T-helper 2 cell treated with Interferon-gamma antibody and Interleukin-4, amounts not matched to agents 5 μg/mL and 100 μg/mL, for 36 hours (primary cell): ENCODE results near the gene ATF3.

Experiments used
- DNase-seq: peaks from one replicate; pipeline ENCODE4 v3.0.0; 2021; ENCODE audit warnings: low spot score
- H3K27ac Mint-ChIP-seq: one replicate; pipeline ENCODE4 v1.8.0; 2021; ENCODE audit warnings: mild to moderate bottlenecking, mixed read lengths
- H3K27me3 Mint-ChIP-seq: one replicate; pipeline ENCODE4 v1.8.0; 2021; ENCODE audit warnings: low read depth, mixed read lengths
- H3K36me3 Mint-ChIP-seq: one replicate; pipeline ENCODE4 v1.8.0; 2021; ENCODE audit warnings: low read depth, mixed read lengths
- H3K4me1 Mint-ChIP-seq: one replicate; pipeline ENCODE4 v1.8.0; 2021; ENCODE audit warnings: low read depth, mixed read lengths
- H3K4me3 Mint-ChIP-seq: one replicate; pipeline ENCODE4 v1.8.0; 2022; ENCODE audit warnings: mild to moderate bottlenecking, moderate library complexity, mixed read lengths
- H3K9me3 Mint-ChIP-seq: one replicate; pipeline ENCODE4 v1.8.0; 2021; ENCODE audit warnings: mixed read lengths

Gene ATF3

DNA sequence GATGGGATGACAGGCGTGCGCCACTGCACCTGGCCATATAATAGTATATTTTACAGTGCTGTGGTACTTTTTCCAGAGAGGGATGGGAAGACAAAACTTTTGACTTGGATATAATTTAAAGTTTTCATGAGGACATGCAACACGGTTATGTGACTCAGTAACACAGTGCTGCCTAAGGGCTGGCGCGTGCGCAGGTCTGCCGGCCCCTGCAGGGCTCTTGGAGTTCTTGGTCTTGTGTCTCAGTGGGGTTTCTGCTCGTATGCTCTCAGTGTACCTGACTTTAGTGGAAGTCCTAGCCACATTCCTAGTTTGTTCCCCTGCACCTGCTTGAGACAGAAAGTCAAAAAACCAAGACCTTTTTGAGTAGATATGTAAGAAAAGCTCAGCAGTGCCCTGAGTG, 27.5 kb upstream of the ATF3 start:
- no peak for DNase-seq
- H3K9me3 Mint-ChIP-seq = no peaks in the 10 kb centered on the region
- peaks cover 24% of the 10 kb centered on the region for H3K27me3 Mint-ChIP-seq
- peaks cover 7% of the 10 kb centered on the region for H3K4me1 Mint-ChIP-seq
- no peak overlapping the region for H3K27ac Mint-ChIP-seq
- H3K4me3 Mint-ChIP-seq = no peak overlapping the region
- no peaks in the 10 kb centered on the region for H3K36me3 Mint-ChIP-seq

DNA sequence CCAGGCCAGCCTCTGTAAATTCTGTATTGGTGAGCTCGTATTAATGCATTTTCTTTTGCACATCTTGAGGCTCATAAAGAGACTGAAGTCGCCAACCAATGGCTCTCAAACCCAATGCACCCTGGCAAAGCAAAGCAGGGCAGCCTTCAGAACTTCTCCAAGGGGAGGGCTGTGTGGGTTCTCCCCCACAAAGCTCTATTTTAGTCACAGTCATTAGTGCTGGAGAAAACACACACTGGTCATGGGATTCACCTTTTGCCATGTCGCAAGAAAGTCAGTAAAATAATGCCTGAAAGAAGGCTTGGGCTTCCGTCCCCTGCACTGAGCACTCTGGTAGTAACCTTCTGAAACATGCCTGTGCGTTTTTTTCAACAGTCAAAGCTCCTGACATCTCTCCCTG, 26.3 kb upstream of the ATF3 start:
- DNase-seq = no peak
- H3K36me3 Mint-ChIP-seq = no peaks in the 10 kb centered on the region
- no peak overlapping the region for H3K27ac Mint-ChIP-seq
- H3K4me1 Mint-ChIP-seq = peaks cover 7% of the 10 kb centered on the region
- H3K9me3 Mint-ChIP-seq = no peaks in the 10 kb centered on the region
- peaks cover 26% of the 10 kb centered on the region for H3K27me3 Mint-ChIP-seq
- no peak overlapping the region for H3K4me3 Mint-ChIP-seq

- Mint-ChIP-seq H3K4me1 (peaks cover 7% of the 10 kb centered on the region), H3K36me3 (no peaks in the 10 kb centered on the region), H3K27ac (no peak overlapping the region), H3K4me3 (no peak overlapping the region), H3K9me3 (no peaks in the 10 kb centered on the region), H3K27me3 (peaks cover 26% of the 10 kb centered on the region)
- no peak for DNase-seq
Observed at GRCh38 chr1:212582808-212583615, 25.5 kb upstream of the ATF3 start.

- H3K9me3 Mint-ChIP-seq = no peaks in the 10 kb centered on the region
- no peak overlapping the region for H3K27ac Mint-ChIP-seq
- H3K4me3 Mint-ChIP-seq = no peak overlapping the region
Observed at GRCh38 chr1:212583643-212584042, 24.9 kb upstream of the ATF3 start.

GRCh38 chr1:212584092-212584886, 24.3 kb upstream of the ATF3 start:
- Mint-ChIP-seq H3K4me3 (no peak overlapping the region), H3K36me3 (no peaks in the 10 kb centered on the region), H3K9me3 (no peaks in the 10 kb centered on the region), H3K27ac (no peak overlapping the region), H3K4me1 (peaks cover 4% of the 10 kb centered on the region), H3K27me3 (peaks cover 24% of the 10 kb centered on the region)
- DNase-seq = no peak

More at GRCh38 chr1:212583643-212584042, 24.9 kb upstream of the ATF3 start:
- Mint-ChIP-seq H3K27me3 (peaks cover 23% of the 10 kb centered on the region), H3K4me1 (peaks cover 4% of the 10 kb centered on the region), H3K36me3 (no peaks in the 10 kb centered on the region)
- no peak for DNase-seq

DNA sequence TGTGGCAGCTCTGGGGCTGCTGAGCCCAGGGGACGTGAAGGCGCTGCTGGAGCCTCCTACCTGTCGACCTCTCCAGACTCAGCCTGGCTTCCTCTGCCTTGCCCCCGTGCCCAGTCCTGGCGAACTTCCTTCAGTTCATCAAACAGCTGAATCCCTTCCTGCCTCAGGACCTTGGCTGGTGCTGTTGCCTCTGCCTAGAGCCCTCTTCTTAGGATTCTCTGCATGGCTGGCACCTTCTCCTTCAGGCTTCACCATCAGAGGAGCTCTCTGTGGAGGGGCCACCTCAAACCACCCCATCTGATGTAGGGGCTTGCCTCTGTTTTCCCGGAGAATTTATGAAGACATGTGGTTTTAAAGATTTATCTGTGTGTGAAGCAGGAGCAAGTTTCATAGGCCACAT, 23.4 kb upstream of the ATF3 start:
- H3K27ac Mint-ChIP-seq = no peak overlapping the region
- DNase-seq = no peak
- no peaks in the 10 kb centered on the region for H3K36me3 Mint-ChIP-seq
- no peaks in the 10 kb centered on the region for H3K9me3 Mint-ChIP-seq
- H3K27me3 Mint-ChIP-seq = peaks cover 29% of the 10 kb centered on the region
- no peak overlapping the region for H3K4me3 Mint-ChIP-seq
- H3K4me1 Mint-ChIP-seq = peaks cover 3% of the 10 kb centered on the region

DNA sequence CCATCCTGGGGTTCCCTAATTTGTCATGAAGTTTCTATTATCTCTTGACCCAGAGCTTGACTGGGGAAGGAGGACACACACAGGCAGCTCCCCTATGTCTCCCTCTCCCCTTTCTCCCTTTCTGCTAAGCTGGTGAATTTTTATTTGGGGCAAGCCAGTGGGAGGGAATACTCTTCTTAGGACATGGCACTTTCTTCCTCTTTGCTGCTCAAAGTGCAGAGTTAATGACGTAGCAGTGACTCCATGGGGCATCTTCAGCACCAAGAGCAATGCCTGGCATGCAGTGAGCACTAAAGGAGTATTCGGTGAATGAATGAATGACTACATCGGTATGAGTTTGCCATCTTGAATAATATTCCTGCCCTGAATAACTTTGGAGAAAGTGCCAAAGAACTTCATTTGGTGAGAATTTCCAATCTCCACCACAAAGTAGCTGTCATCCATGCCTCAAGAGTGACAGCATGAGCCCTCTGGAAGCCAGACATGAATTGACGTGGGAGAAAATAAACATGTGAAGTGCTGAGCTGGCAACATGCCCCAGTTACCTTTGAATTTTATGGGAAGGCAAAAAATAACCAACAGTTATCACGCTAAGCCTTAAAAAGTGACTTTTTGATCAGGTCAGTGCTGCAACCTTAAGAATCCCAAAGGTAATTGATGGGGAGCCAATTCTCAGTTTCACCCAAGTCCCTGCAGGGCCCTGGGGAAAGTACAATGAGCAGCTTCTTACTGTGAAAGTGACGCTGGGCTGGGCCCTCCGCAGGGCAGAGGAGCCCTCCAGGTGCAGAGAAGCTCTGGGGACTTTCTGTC, 22.1 kb upstream of the ATF3 start:
- Mint-ChIP-seq H3K36me3 (no peaks in the 10 kb centered on the region), H3K27ac (no peak overlapping the region), H3K9me3 (no peaks in the 10 kb centered on the region), H3K4me3 (no peak overlapping the region), H3K4me1 (no peaks in the 10 kb centered on the region), H3K27me3 (peaks cover 41% of the 10 kb centered on the region)
- no peak for DNase-seq

DNA sequence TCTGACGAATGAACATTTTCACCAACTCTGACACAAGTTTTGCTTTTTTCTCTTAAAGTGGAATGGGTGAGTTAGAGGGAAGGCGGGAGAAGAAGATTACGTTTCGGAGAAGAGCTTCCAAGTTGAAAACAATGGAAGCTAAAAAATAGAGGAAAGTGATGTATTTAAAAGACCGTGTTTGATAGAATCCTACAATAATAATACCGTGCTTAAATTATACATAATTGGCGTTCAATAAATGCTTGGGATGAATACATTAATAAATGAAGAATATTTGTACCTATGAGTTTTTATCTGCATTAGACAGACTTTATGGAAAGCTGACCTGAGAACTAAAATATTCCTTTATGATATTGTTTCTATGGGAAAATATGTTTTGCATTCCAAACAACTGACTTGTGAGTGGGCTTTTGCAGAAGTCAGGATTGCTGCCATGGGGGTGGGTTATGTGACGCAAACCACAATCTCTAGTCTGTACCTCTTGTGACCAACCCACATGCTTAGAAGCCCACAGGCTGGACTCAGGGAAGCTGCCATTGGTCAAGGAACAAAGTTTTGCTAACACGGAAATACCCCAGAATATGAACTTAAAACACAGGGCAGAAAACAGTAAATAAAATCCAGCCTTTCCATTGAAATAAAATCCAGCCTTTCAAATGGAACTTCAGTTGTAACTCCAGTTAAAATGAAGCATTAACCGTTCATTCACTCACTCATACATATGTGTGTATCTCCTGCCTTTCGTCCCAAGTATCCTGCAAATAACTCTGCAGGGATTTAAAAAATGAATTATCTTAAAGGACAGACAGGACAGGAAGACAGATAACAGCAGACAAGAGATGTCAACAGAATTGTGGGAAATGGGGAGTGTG, 21.3 kb upstream of the ATF3 start:
- Mint-ChIP-seq H3K36me3 (no peaks in the 10 kb centered on the region), H3K4me1 (no peaks in the 10 kb centered on the region), H3K27me3 (peaks cover 45% of the 10 kb centered on the region), H3K27ac (no peak overlapping the region), H3K9me3 (no peaks in the 10 kb centered on the region), H3K4me3 (no peak overlapping the region)
- no peak for DNase-seq

GRCh38 chr1:212587888-212588510, 20.6 kb upstream of the ATF3 start:
- H3K27me3 Mint-ChIP-seq = peaks cover 42% of the 10 kb centered on the region

DNA sequence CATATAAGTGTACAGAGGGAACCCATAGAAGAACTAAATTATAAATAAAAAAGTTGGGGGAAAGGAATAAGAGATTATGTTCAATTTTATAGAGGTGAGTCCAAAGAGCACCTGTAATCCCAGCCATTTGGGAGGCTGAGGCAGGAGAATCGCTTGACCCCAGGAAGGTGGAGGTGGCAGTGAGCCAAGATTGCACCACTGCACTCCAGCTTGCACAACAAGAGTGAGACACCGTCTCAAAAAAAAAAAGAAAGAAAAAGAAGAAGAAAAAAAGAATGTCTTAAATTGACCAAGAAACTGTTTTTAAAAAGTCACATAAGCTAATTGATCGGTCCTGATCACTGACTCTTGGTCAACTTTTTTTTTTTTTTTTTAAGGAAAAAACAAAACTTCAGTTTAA, 19.1 kb upstream of the ATF3 start:
- DNase-seq = no peak
- H3K9me3 Mint-ChIP-seq = no peaks in the 10 kb centered on the region
- H3K36me3 Mint-ChIP-seq = no peaks in the 10 kb centered on the region
- no peaks in the 10 kb centered on the region for H3K4me1 Mint-ChIP-seq
- H3K4me3 Mint-ChIP-seq = no peak overlapping the region
- H3K27ac Mint-ChIP-seq = no peak overlapping the region
- peaks cover 42% of the 10 kb centered on the region for H3K27me3 Mint-ChIP-seq

More at GRCh38 chr1:212587888-212588510, 20.6 kb upstream of the ATF3 start:
- Mint-ChIP-seq H3K36me3 (no peaks in the 10 kb centered on the region), H3K27ac (no peak overlapping the region), H3K9me3 (no peaks in the 10 kb centered on the region), H3K4me1 (no peaks in the 10 kb centered on the region), H3K4me3 (no peak overlapping the region)
- no peak for DNase-seq

DNA sequence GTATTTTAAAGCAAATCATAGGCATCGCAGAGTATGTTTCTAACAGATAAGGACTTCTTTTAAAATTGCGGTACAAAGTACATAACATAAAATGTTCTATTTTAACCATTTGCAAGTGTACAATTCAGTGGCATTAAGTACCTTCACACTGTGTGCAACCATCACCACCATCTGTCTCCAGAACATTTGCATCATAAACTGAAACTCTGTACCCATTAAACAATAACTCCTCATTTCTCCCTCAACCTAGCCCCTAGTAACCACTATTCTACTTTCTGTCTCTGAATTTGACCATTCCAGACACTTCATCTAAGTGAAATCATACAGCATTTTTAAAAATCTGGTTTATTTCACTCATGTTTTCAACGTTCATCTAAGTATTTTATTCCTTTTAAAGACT, 16.6 kb upstream of the ATF3 start:
- H3K4me1 Mint-ChIP-seq = peaks cover 15% of the 10 kb centered on the region
- no peaks in the 10 kb centered on the region for H3K9me3 Mint-ChIP-seq
- H3K27me3 Mint-ChIP-seq = peaks cover 37% of the 10 kb centered on the region
- H3K4me3 Mint-ChIP-seq = no peak overlapping the region
- no peak overlapping the region for H3K27ac Mint-ChIP-seq
- no peaks in the 10 kb centered on the region for H3K36me3 Mint-ChIP-seq
- DNase-seq = no peak

DNA sequence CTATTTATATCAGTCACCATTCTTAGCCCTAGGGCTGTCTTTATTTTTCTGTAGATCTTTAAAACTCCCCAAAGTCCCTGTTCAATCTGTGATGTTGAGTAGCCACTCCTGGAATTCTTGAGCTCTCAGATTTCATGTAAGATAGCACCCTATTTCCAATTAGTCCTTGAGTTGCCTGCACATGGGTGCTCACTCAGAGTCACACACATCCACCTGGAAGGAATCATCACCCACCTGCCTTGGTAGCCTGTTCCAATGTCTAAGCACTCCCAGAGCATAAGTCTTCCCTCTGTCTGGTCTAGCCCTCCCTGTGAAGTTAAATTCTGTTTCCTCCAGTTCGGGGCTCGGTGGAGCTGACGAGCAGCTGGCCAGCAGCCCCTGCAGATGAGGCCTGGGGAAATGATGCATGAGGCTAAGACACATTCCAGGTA, 14.7 kb upstream of the ATF3 start:
- H3K36me3 Mint-ChIP-seq = no peaks in the 10 kb centered on the region
- H3K4me1 Mint-ChIP-seq = peaks cover 22% of the 10 kb centered on the region
- no peak for DNase-seq
- no peaks in the 10 kb centered on the region for H3K9me3 Mint-ChIP-seq
- H3K27ac Mint-ChIP-seq = no peak overlapping the region
- no peak overlapping the region for H3K4me3 Mint-ChIP-seq
- H3K27me3 Mint-ChIP-seq = peaks cover 25% of the 10 kb centered on the region

DNA sequence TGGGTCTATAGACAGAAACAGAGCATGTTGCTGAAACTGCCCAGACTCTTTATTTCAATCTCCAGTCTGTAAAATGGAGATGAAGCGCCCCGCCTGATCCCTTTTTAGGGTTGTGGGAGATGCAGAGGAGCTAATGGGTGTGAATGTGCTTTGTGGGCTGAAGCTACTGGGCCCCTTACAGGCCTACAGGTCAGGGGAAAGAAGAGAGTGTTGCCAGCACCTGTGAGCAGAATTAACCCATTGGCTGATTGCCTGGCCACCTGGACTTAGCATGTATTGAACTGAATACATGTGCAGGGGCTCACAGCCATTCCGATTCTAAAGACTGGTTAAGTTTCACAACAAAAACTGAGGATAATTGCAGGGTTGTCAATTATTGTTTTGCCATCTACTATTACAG, 13.9 kb upstream of the ATF3 start:
- no peak overlapping the region for H3K4me3 Mint-ChIP-seq
- H3K27ac Mint-ChIP-seq = no peak overlapping the region
- H3K36me3 Mint-ChIP-seq = no peaks in the 10 kb centered on the region
- DNase-seq = no peak
- H3K9me3 Mint-ChIP-seq = no peaks in the 10 kb centered on the region
- H3K27me3 Mint-ChIP-seq = peaks cover 21% of the 10 kb centered on the region
- peaks cover 23% of the 10 kb centered on the region for H3K4me1 Mint-ChIP-seq
